IMR-90 (cell line): Measurements from ENCODE around the gene EPB41L2. TPM values are rescaled to one million over a fixed set of nuclear protein-coding genes. Genes with fewer than 3 reads are reported as not detected.

Experiments
- ATAC-seq: fragments of 200-7000 bp; cut with Tn5 transposase; 2 replicates; pipeline ENCODE4 v1.9.1; 2020; ENCODE audit warnings: low read depth, mild to moderate bottlenecking, moderate library complexity
- BruUV-seq: library from RNA; stranded (reverse); fragments of 400-500 nt; replicated peaks from 2 replicates; lab custom pipeline; 2021; lab: Mats Ljungman, UMichigan
- CTCF ChIA-PET: fragments of 300-600 bp; formaldehyde crosslinking; extraction: SDS; loops from one replicate; lab custom pipeline; 2021; ENCODE audit warnings: antibody characterized with exemption; lab: Yijun Ruan, JAX
- POLR2A ChIA-PET: fragments of 300-600 bp; sonication (Branson Sonifier 250); formaldehyde crosslinking; loops from one replicate; lab custom pipeline; 2022; ENCODE audit warnings: antibody characterized with exemption; ENCODE audit not compliant: unreplicated experiment; lab: Charles Lee
- DNase-seq: peaks from one replicate; pipeline ENCODE4 v3.0.0; 2013
- H2AFZ ChIP-seq: replicated peaks from 2 replicates; pipeline ENCODE3; 2013; ENCODE audit warnings: low read length, mild to moderate bottlenecking; ENCODE audit not compliant: poor library complexity
- H2AK5ac ChIP-seq: 2 replicates; pipeline ENCODE4 v1.6.1; 2013; ENCODE audit warnings: low read depth, low read length, inconsistent platforms
- H2AK9ac ChIP-seq: replicated peaks from 2 replicates; pipeline ENCODE3; 2013; ENCODE audit warnings: mild to moderate bottlenecking, low read depth, low read length, moderate library complexity; ENCODE audit not compliant: poor library complexity
- H2BK120ac ChIP-seq: 2 replicates; pipeline ENCODE4 v1.6.1; 2013; ENCODE audit warnings: low read depth, low read length, inconsistent platforms
- H2BK15ac ChIP-seq: 3 replicates; pipeline ENCODE4 v1.6.1; 2013; ENCODE audit warnings: low read depth, low read length, inconsistent platforms
- H2BK20ac ChIP-seq: 2 replicates; pipeline ENCODE4 v1.6.1; 2013; ENCODE audit warnings: low read depth, mild to moderate bottlenecking, inconsistent platforms, low read length, moderate library complexity
- H2BK5ac ChIP-seq: 2 replicates; pipeline ENCODE4 v1.6.1; 2013; ENCODE audit warnings: mild to moderate bottlenecking, low read depth, low read length, inconsistent platforms; ENCODE audit not compliant: poor library complexity, severe bottlenecking
- H3K14ac ChIP-seq: replicated peaks from 2 replicates; pipeline ENCODE4 v1.6.1; 2013; ENCODE audit warnings: low read depth, low read length, inconsistent platforms
- H3K18ac ChIP-seq: 2 replicates; pipeline ENCODE4 v1.6.1; 2013; ENCODE audit warnings: low read depth, low read length, control low read depth
- H3K23ac ChIP-seq: 2 replicates; pipeline ENCODE4 v1.6.1; 2013; ENCODE audit warnings: low read depth, low read length, inconsistent platforms
- H3K27ac ChIP-seq: 2 replicates; pipeline ENCODE4 v1.5.1; 2013; ENCODE audit warnings: mild to moderate bottlenecking, control low read depth, low read length; ENCODE audit not compliant: insufficient read depth
- H3K27me3 ChIP-seq: 2 replicates; pipeline ENCODE4 v1.6.1; 2013; ENCODE audit warnings: low read length; ENCODE audit not compliant: control insufficient read depth, insufficient read depth
- H3K36me3 ChIP-seq: 2 replicates; pipeline ENCODE4 v1.6.1; 2013; ENCODE audit warnings: low read length, mixed read lengths; ENCODE audit not compliant: control insufficient read depth, insufficient read depth
- H3K4ac ChIP-seq: 2 replicates; pipeline ENCODE4 v1.6.1; 2013; ENCODE audit warnings: low read depth, low read length, inconsistent platforms
- H3K4me1 ChIP-seq: 2 replicates; pipeline ENCODE4 v1.6.1; 2013; ENCODE audit warnings: low read length, mixed read lengths; ENCODE audit not compliant: control insufficient read depth, insufficient read depth
- H3K4me2 ChIP-seq: 2 replicates; pipeline ENCODE4 v1.6.1; 2013; ENCODE audit warnings: low read depth, mild to moderate bottlenecking, control low read depth, low read length, moderate library complexity
- H3K4me3 ChIP-seq: 2 replicates; pipeline ENCODE4 v1.5.1; 2013; ENCODE audit warnings: low read depth, mild to moderate bottlenecking, control low read depth, low read length, moderate library complexity; ENCODE audit not compliant: insufficient read depth
- H3K56ac ChIP-seq: 2 replicates; pipeline ENCODE4 v1.6.1; 2013; ENCODE audit warnings: low read length, inconsistent platforms; ENCODE audit not compliant: insufficient read depth; ENCODE audit errors: extremely low read depth
- H3K79me1 ChIP-seq, 2 experiments: 2 replicates each; pipeline ENCODE4 v1.6.1; 2013; ENCODE audit warnings: low read length in 2 of 2, inconsistent platforms in 1 of 2, low read depth in 1 of 2
- H3K9ac ChIP-seq: 2 replicates; pipeline ENCODE4 v1.6.1; 2013; ENCODE audit warnings: low read depth, low read length, control low read depth
- H3K9me1 ChIP-seq: 2 replicates; pipeline ENCODE4 v1.6.1; 2013; ENCODE audit warnings: low read length, inconsistent platforms; ENCODE audit not compliant: insufficient read depth
- H3K9me3 ChIP-seq: 2 replicates; pipeline ENCODE4 v1.6.1; 2013; ENCODE audit warnings: low read length; ENCODE audit not compliant: control insufficient read depth, insufficient read depth
- H4K20me1 ChIP-seq: 2 replicates; pipeline ENCODE4 v1.6.1; 2013; ENCODE audit warnings: low read length, inconsistent platforms; ENCODE audit not compliant: insufficient read depth
- H4K5ac ChIP-seq: 2 replicates; pipeline ENCODE4 v1.6.1; 2013; ENCODE audit warnings: mild to moderate bottlenecking, low read depth, low read length, control low read depth
- H4K8ac ChIP-seq, 2 experiments: 2 replicates each; pipeline ENCODE4 v1.6.1; 2013; ENCODE audit warnings: low read depth in 2 of 2, low read length in 2 of 2, control low read depth in 1 of 2, inconsistent platforms in 1 of 2
- H4K91ac ChIP-seq: 2 replicates; pipeline ENCODE4 v1.6.1; 2013; ENCODE audit warnings: low read depth, low read length, inconsistent platforms; ENCODE audit not compliant: insufficient read depth
- BHLHE40 ChIP-seq: fragments of 150-350 bp; IDR thresholded peaks from 2 replicates; pipeline ENCODE4 v1.6.1; 2016; ENCODE audit warnings: mild to moderate bottlenecking, low read depth, low read length
- CEBPB ChIP-seq: IDR thresholded peaks from 2 replicates; pipeline ENCODE4 v1.6.1; 2012; ENCODE audit warnings: low read depth, low read length, improper control_type of control experiment
- CHD1 ChIP-seq: IDR thresholded peaks from 2 replicates; pipeline ENCODE4 v1.6.1; 2012; ENCODE audit warnings: low read depth, low read length, improper control_type of control experiment
- FOS ChIP-seq: fragments of 150-350 bp; IDR thresholded peaks from 2 replicates; pipeline ENCODE4 v1.6.1; 2016; ENCODE audit warnings: low read depth, low read length
- MAFK ChIP-seq: IDR thresholded peaks from 2 replicates; pipeline ENCODE4 v1.6.1; 2012; ENCODE audit warnings: low read depth, low read length, improper control_type of control experiment
- MAZ ChIP-seq: IDR thresholded peaks from 2 replicates; pipeline ENCODE4 v1.6.1; 2012; ENCODE audit warnings: low read depth, mild to moderate bottlenecking, low read length, improper control_type of control experiment, moderate library complexity, borderline replicate concordance
- MXI1 ChIP-seq: IDR thresholded peaks from 2 replicates; pipeline ENCODE4 v1.6.1; 2012; ENCODE audit warnings: low read depth, mild to moderate bottlenecking, low read length, moderate library complexity, borderline replicate concordance
- NFE2L2 ChIP-seq: fragments of 150-350 bp; IDR thresholded peaks from 2 replicates; pipeline ENCODE4 v1.6.1; 2016; ENCODE audit warnings: low read depth, mild to moderate bottlenecking, low read length
- POLR2A ChIP-seq: IDR thresholded peaks from 2 replicates; pipeline ENCODE4 v1.6.1; 2012; ENCODE audit warnings: mild to moderate bottlenecking, low read depth, low read length
- RAD21 ChIP-seq: IDR thresholded peaks from 2 replicates; pipeline ENCODE4 v1.6.1; 2012; ENCODE audit warnings: low read length, improper control_type of control experiment
- RCOR1 ChIP-seq: IDR thresholded peaks from 2 replicates; pipeline ENCODE4 v1.6.1; 2012; ENCODE audit warnings: mild to moderate bottlenecking, low read length, improper control_type of control experiment; ENCODE audit not compliant: insufficient replicate concordance
- RFX5 ChIP-seq: IDR thresholded peaks from 2 replicates; pipeline ENCODE4 v1.8.0; 2012; ENCODE audit warnings: low read depth, mild to moderate bottlenecking, low read length, moderate library complexity
- SMC3 ChIP-seq: fragments of 150-350 bp; IDR thresholded peaks from 2 replicates; pipeline ENCODE4 v1.6.1; 2016; ENCODE audit warnings: low read depth, mild to moderate bottlenecking, antibody characterized with exemption, low read length, moderate library complexity
- WGBS, 2 experiments: methylation state at CpG; one replicate each; pipeline versions ENCODE4 v1.1.5 to v1.1.7; 2013; ENCODE audit warnings: missing lambda C conversion rate in 2 of 2; ENCODE audit not compliant: insufficient read length in 1 of 2; ENCODE audit errors: extremely low coverage in 2 of 2; 5-methylcytosine and 5-hydroxymethylcytosine counted together
- dilution Hi-C: fragments of 300-500 bp; cut with HindIII; formaldehyde crosslinking; loops from one replicate; pipeline ENCODE4 v1.14.3; 2018; ENCODE audit warnings: low sequenced_read_pairs; ENCODE audit not compliant: unreplicated experiment
- in situ Hi-C: fragments of 300-500 bp; cut with MboI; formaldehyde crosslinking; loops from 3 replicates; pipeline ENCODE4 v1.14.3; 2019; ENCODE audit warnings: low sequenced_read_pairs, inconsistent platforms, mixed read lengths
- intact Hi-C: fragments of 100-400 bp; cut with micrococcal nuclease; formaldehyde crosslinking; loops from 2 replicates; pipeline ENCODE4 v1.10.0; 2022
- polyA plus RNA-seq, 3 experiments: library from polyadenylated mRNA; depleted of rRNA; stranded (reverse); fragments of >200 nt; gene quantifications; 2 replicates each; pipeline ENCODE4 v1.2.3, GENCODE V29; 2012; ENCODE audit warnings: low replicate concordance in 1 of 3
- total RNA-seq: library from RNA; depleted of rRNA; stranded (reverse); fragments of >200 nt; gene quantifications from 2 replicates; pipeline ENCODE4 v1.2.3, GENCODE V29; 2012
- TF ChIP-seq, protein P1 (sequence below): fragments of 150-350 bp; IDR thresholded peaks from 2 replicates; pipeline ENCODE4 v1.6.1; 2016; ENCODE audit warnings: low read depth, mild to moderate bottlenecking, low read length, moderate library complexity, borderline replicate concordance
- TF ChIP-seq, protein P2 (sequence below): conservative IDR thresholded peaks from 2 replicates; pipeline ENCODE4 v1.5.1; 2012; ENCODE audit warnings: mild to moderate bottlenecking, low read depth, low read length, improper control_type of control experiment
- TF ChIP-seq, protein P3 (sequence below): fragments of 150-350 bp; IDR thresholded peaks from 2 replicates; pipeline ENCODE4 v1.6.1; 2017; ENCODE audit warnings: mild to moderate bottlenecking, antibody characterized with exemption, low read length, low read depth

Gene EPB41L2
- total and polyA plus RNA-seq, 2 of the 4 experiments (the other 2 are of a cell fraction), result 85.7 to 99.8 TPM

DNA sequence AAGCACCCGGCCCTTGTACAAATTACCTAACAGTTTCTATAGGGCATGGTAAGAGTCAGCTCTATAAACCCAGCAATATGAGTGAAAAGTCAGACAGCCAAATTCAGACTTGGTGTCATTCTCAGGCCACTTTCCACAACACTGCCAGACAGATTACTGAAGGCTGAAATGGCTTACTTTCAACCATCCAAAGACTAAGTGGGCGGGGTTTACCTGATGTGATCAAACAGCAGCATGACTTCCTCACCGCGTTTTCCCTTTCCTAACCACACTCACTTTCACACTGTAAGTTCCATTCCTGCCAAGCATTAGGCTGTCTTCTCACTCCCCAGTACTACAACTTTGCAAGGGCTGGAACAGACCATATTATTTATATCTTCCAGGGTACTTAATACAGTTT lies 149.9 kb downstream of the EPB41L2 start:
- Histone ChIP-seq H2AK5ac (no peak overlapping the region), H4K20me1 (peaks cover 22% of the 10 kb centered on the region), H3K18ac (no peak overlapping the region), H4K91ac (no peak overlapping the region), H3K27me3 (no peaks in the 10 kb centered on the region), H3K23ac (no peak overlapping the region), H2BK20ac (no peak overlapping the region), H3K4ac (no peak overlapping the region), H3K9me1 (peaks cover 4% of the 10 kb centered on the region; the same call in 1 of the 2 replicates), H3K9ac (no peak overlapping the region), H4K5ac (no peak overlapping the region), H3K4me2 (no peak overlapping the region), H2BK120ac (no peak overlapping the region), H4K8ac (no peak overlapping the region), H3K4me1 (peaks cover 5% of the 10 kb centered on the region), H2BK5ac (no peak overlapping the region), H3K56ac (no peak overlapping the region), H3K27ac (no peak overlapping the region), H2AFZ (no peak overlapping the region), H3K36me3 (no peaks in the 10 kb centered on the region), H2BK15ac (no peak overlapping the region), H3K79me1 (peaks cover 30 to 47% of the 10 kb centered on the region in 2 experiments), H3K4me3 (no peak overlapping the region), H3K14ac (no peak overlapping the region; the same call in 1 of the 2 replicates), H3K9me3 (no peaks in the 10 kb centered on the region), H2AK9ac (no peak overlapping the region)
- DNase-seq (no peak), ATAC-seq (no peak)
- dilution Hi-C loops (no loop called here), intact Hi-C loops (no loop called here), in situ Hi-C loops (no loop called here)
- ChIA-PET POLR2A (no interaction called here), CTCF (no interaction called here)
- BruUV-seq, result no TSS peak
- 60% methylated on average over 3 of the region's 4 CpGs; no CpG with 5 or more reads in 1 of the 2 experiments for WGBS, 2 experiments
- TF ChIP-seq MAFK (no peak), SMC3 (no peak), RAD21 (no peak), MXI1 (no peak), NFE2L2 (no peak), CEBPB (no peak), POLR2A (no peak), BHLHE40 (no peak), FOS (no peak), RCOR1 (no peak), CHD1 (no peak), MAZ (no peak), RFX5 (no peak)
- TF ChIP-seq, protein P1, sequence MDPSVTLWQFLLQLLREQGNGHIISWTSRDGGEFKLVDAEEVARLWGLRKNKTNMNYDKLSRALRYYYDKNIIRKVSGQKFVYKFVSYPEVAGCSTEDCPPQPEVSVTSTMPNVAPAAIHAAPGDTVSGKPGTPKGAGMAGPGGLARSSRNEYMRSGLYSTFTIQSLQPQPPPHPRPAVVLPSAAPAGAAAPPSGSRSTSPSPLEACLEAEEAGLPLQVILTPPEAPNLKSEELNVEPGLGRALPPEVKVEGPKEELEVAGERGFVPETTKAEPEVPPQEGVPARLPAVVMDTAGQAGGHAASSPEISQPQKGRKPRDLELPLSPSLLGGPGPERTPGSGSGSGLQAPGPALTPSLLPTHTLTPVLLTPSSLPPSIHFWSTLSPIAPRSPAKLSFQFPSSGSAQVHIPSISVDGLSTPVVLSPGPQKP, result no peak
- TF ChIP-seq, protein P2, sequence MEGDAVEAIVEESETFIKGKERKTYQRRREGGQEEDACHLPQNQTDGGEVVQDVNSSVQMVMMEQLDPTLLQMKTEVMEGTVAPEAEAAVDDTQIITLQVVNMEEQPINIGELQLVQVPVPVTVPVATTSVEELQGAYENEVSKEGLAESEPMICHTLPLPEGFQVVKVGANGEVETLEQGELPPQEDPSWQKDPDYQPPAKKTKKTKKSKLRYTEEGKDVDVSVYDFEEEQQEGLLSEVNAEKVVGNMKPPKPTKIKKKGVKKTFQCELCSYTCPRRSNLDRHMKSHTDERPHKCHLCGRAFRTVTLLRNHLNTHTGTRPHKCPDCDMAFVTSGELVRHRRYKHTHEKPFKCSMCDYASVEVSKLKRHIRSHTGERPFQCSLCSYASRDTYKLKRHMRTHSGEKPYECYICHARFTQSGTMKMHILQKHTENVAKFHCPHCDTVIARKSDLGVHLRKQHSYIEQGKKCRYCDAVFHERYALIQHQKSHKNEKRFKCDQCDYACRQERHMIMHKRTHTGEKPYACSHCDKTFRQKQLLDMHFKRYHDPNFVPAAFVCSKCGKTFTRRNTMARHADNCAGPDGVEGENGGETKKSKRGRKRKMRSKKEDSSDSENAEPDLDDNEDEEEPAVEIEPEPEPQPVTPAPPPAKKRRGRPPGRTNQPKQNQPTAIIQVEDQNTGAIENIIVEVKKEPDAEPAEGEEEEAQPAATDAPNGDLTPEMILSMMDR, result no peak
- TF ChIP-seq, protein P3, sequence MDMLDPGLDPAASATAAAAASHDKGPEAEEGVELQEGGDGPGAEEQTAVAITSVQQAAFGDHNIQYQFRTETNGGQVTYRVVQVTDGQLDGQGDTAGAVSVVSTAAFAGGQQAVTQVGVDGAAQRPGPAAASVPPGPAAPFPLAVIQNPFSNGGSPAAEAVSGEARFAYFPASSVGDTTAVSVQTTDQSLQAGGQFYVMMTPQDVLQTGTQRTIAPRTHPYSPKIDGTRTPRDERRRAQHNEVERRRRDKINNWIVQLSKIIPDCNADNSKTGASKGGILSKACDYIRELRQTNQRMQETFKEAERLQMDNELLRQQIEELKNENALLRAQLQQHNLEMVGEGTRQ, result no peak
